Measurements from ENCODE around the gene PIGU.
A peak's percentile ranks its signal among the peaks of the same experiment; 100 is the strongest.

The PIGU gene

GRCh38 chr20:34570859-34571306 is 106.0 kb downstream of the PIGU start:
- Histone ChIP-seq H3K27me3 (ENCODE audit: insufficient read depth, poor library complexity, severe bottlenecking) (no peaks in the 10 kb centered on the region), H3K27ac (replicated peaks) (0 out of 2 replicates have a peak overlapping the region, but pooled peaks have one; percentile 7), H3K4me3 (replicated peaks; ENCODE audit: insufficient read depth, low read length) (no peak overlapping the region)
- TF ChIP-seq SPI1 (IDR thresholded peaks at IDR 0.05; ENCODE audit: borderline replicate concordance, low read depth) (peak; percentile 41; the same call in 1 of the 2 replicates), REST (IDR thresholded peaks at IDR 0.05; ENCODE audit: insufficient replicate concordance, low read depth) (no peak)
- peak; percentile 31 to 62 for DNase-seq (ENCODE audit: low read depth in 1 of 2, low spot score in 1 of 2)

GRCh38 chr20:34569598-34569997 is 107.3 kb downstream of the PIGU start:
- Histone ChIP-seq H3K27ac (replicated peaks) (no peak overlapping the region), H3K27me3 (ENCODE audit: insufficient read depth, poor library complexity, severe bottlenecking) (no peaks in the 10 kb centered on the region), H3K4me3 (replicated peaks; ENCODE audit: insufficient read depth, low read length) (no peak overlapping the region)
- no peak for DNase-seq (ENCODE audit: low read depth in 1 of 2, low spot score in 1 of 2)
- TF ChIP-seq CTCF (IDR thresholded peaks at IDR 0.05; ENCODE audit: insufficient read depth, low read length) = no peak
- no peak for TF ChIP-seq REST (IDR thresholded peaks at IDR 0.05; ENCODE audit: insufficient replicate concordance, low read depth)
- TF ChIP-seq GABPA (IDR thresholded peaks at IDR 0.05; ENCODE audit: low read depth) = no peak
- TF ChIP-seq POLR2AphosphoS5 (IDR thresholded peaks at IDR 0.05; ENCODE audit: low read depth) = no peak
- TF ChIP-seq SPI1 (IDR thresholded peaks at IDR 0.05; ENCODE audit: borderline replicate concordance, low read depth) = no peak

GRCh38 chr20:34567892-34568865 is 108.7 kb downstream of the PIGU start:
- no peak overlapping the region for H3K27ac ChIP-seq (replicated peaks)
- H3K4me3 ChIP-seq (replicated peaks; ENCODE audit: insufficient read depth, low read length) = no peak overlapping the region
- no peaks in the 10 kb centered on the region for H3K27me3 ChIP-seq (ENCODE audit: insufficient read depth, poor library complexity, severe bottlenecking)
- no peak for DNase-seq (ENCODE audit: low read depth in 1 of 2, low spot score in 1 of 2)
- TF ChIP-seq REST (IDR thresholded peaks at IDR 0.05; ENCODE audit: insufficient replicate concordance, low read depth) = no peak
- no peak for TF ChIP-seq GABPA (IDR thresholded peaks at IDR 0.05; ENCODE audit: low read depth)
- no peak for TF ChIP-seq POLR2AphosphoS5 (IDR thresholded peaks at IDR 0.05; ENCODE audit: low read depth)
- TF ChIP-seq SPI1 (IDR thresholded peaks at IDR 0.05; ENCODE audit: borderline replicate concordance, low read depth) = no peak
- TF ChIP-seq CTCF (IDR thresholded peaks at IDR 0.05; ENCODE audit: insufficient read depth, low read length) = no peak

Measured in HL-60 (cell line).